Right kidney (tissue), 1 donor: ENCODE measurements around the gene TRIP10.
"Not testable (repeated sequence)": the region's sequence is repeated elsewhere in the genome, so short reads cannot be mapped to it uniquely, and the experiment has no call there.

Experiments used
- DNase-seq: peaks from one replicate; pipeline ENCODE4 v3.0.0-alpha.2; 2016

Gene TRIP10

DNA sequence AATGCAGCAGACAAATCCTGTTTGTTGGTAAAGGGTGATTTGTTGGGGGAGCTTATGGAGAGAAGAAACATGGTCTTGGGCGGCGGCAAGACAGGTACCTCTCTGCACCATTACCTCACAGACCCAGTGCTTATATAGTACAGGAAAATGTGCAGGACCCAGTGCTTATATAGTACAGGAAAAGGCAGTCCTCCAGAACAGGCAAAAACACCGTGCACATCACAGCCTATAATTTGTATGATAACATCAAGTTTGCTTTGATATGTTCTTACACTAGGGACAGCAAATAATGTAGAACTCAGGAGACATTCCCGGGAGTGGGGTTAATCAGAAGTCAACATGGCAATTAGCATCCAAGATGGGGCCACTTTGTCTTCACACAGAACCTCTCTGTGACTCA lies 53.9 kb downstream of the TRIP10 start:
- no peak for DNase-seq

DNA sequence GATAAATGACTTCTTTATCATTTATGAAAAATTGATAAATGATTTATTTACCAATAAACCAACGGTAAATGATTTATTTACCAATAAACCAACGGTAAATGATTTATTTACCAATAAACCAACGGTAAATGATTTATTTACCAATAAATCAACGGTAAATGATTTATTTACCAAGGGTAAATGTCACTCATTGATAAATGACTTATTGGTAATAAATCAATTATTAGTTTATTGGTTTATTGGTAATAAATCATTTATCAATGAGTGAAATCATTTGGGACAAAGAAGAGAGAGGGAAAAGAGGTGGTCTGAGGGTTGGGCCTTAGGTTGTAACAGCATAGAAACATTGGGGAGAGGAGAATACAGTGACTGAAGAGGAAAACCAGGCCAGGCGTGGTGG lies 54.5 kb downstream of the TRIP10 start:
- no peak for DNase-seq

DNA sequence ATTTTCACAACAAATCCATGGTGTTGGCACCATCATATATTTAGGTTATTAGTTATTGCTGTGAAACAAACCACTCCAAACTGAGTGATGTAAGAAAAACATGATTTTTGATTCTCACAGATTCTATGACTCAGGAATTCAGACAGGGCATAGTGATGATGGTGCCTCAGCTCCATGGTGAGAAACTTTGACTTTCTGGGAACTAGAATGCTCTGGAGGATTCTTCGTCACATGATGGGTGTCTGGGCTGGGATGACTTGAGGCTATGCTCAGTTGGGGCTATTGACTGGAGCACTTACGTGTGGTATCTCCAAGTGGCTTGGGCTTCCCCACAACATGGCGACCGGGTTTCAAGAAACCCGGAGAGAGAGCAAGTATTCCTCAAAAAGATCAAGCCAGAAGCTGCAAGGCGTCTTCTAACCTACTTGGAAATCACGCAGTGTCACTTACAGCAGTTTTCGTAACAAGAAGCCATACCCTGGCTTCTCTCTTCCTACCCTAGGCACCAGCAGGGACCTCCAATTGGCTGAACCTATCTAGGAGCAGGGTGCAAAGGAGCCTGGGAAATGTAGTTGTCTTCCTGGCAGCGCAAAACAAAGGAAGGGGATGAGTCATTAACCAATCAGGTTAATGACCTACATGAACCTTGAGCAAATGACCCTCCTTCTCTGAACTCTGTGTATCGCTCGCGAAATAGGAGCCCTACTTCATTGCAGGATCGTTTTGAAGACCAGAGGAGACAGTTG lies 55.4 kb downstream of the TRIP10 start:
- DNase-seq, result no peak

DNA sequence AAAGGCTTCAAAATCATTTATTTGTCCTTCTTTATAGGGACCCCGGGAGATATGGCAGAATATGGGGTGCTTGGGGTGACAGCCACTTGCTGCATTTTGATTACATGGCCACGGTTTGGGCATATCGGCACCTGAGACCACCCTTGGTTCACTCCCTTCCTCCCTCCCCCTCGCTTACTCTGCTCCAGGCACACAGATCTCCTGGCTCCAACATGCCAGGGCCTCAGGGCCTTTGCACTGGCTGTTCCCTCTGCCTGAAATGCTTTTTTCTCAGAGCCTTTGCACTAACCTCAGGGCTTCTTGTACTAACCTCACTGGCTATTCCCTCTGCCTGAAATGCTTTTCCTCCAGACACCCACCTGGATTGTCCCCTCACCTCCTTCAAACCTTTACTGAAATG lies 56.8 kb downstream of the TRIP10 start:
- DNase-seq, result no peak

DNA sequence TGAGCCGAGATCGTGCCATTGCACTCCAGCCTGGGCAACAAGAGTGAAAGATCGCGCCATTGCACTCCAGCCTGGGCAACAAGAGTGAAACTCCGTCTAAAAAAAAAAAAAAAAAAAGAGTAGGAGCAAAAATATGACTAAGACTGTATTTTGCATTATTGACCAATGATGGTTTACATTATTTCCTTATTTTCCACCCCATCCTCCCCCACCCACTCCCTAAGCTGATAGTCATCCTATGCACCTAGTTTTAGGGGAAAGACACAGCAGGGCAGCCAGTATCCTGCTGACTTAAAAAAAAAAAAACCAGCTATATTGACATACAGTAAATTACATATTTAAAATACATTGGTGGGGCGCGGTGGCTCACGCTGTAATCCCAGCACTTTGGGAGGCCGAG lies 58.2 kb downstream of the TRIP10 start:
- no peak for DNase-seq

DNA sequence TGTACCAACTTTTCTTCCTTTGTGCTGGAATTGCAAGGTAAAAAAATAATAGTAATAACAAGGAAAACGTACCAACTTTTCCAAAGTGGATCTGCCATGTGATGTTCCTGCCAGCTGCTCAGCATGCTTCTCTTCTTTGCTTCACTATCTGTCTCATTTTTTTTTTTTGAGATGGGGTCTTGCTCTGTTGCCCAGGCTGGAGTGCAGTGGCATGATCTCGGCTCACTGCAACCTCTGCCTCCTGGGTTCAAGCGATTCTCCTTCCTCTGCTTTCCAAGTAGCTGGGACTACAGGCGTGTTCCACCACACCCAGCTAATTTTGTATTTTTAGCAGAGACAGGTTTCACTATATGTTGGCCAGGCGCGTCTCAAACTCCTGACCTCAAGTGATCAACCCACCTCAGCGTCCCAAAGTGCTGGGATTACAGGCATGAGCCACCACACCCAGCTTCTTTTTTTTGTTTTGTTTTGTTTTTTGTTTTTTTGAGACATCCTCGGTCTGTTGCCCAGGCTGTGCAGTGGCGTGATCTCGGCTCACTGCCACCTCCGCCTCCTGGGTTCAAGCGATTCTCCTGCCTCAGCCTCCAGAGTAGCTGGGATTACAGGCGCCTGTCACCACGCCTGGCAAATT lies 60.8 kb downstream of the TRIP10 start:
- DNase-seq, result not testable (repeated sequence)

DNA sequence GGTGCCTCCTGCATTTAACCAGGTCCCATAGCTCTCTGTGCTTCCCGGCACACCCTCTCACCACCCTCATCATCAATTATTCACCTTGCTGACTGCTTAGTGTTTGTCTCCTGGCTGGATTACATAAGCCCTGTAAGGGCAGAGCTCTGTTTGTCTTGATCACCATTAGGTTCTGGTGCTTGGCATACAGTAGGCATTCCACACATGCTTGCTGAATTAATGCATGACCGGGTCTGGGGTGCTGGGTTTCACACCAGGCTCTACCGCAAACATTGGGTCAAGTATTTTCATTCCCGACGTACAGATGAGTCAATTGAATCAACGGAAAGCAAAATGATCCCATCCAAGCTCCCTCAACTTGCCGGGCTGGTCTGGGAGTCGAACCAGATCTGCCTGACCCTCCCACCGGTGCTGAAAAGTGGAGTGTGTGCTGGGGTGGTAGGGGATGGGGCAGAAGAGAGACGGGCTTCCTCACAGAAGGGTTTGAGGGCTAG lies 61.6 kb downstream of the TRIP10 start:
- no peak for DNase-seq
